ENCODE results near the gene U2AF2.

The U2AF2 gene

DNA sequence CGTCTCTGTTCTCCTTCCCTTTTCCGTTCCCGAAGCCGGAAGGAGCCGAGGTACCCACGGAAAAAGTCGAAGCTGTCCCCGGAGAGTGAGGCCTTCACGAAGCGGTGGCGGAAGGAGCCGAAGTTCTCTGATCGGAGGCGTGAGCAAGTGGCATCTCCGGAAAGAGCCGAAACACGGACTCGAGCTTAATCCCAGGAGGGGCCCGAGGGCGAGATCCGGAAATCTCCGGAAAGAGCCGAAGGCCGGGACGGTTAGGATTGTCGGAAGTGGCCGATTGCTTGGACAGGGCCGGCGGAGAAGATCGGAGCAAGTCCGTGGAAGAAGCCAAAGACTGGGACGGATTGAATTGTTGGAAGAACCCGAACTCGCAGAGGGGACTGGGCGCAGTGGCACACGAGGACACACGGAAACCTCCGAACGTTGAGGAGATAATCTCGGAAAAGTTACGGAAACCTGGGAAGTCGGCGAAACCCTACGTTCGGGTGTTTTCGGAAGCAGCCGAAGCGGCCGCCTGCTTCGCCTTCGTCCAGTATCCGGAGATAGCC is 440 bp upstream of the U2AF2 start:
- in situ Hi-C loops (cut with MboI; ENCODE audit: low sequenced_read_pairs), result no loop called here

DNA sequence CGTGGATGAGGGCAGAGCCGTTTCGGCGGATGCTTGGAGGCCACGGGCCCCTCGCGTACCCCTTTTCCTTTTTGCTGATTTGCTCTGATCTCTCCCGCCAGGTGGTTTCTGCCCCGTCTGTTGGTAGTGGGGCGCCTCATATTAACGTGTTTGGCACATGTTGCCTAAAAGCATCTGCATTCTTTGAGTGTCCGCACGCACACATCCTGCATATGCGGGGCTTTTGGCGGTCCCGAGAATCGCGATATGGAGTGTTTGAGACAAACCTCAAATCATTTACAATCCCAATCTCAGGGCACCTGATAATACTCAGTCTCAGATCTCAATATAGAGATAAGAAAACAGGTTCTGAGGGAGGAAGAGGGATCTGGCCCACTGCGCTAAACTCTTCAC is 809 bp downstream of the U2AF2 start:
- in situ Hi-C loops (cut with MboI; ENCODE audit: low sequenced_read_pairs), result no loop called here

DNA sequence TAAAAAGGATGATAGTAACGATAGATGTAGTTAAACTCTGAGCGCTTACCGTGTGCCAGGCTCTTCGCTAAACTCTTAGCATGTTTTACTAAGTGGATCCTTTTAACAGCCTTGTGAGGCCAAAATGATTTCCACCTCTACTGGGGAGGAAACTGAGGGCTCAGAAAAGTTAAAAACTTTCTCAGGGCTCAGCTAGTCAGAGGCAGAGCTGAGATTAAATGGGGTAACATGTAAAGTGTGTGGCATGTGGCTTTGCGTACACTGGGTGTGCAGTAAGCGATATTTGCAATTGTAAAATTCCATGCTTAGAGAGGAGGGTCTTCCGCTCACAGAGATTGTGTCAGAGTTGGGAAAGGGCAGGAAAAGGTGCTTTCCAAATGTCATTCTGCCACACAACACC is 1.7 kb downstream of the U2AF2 start:
- in situ Hi-C loops (cut with MboI; ENCODE audit: low sequenced_read_pairs), result no loop called here

DNA sequence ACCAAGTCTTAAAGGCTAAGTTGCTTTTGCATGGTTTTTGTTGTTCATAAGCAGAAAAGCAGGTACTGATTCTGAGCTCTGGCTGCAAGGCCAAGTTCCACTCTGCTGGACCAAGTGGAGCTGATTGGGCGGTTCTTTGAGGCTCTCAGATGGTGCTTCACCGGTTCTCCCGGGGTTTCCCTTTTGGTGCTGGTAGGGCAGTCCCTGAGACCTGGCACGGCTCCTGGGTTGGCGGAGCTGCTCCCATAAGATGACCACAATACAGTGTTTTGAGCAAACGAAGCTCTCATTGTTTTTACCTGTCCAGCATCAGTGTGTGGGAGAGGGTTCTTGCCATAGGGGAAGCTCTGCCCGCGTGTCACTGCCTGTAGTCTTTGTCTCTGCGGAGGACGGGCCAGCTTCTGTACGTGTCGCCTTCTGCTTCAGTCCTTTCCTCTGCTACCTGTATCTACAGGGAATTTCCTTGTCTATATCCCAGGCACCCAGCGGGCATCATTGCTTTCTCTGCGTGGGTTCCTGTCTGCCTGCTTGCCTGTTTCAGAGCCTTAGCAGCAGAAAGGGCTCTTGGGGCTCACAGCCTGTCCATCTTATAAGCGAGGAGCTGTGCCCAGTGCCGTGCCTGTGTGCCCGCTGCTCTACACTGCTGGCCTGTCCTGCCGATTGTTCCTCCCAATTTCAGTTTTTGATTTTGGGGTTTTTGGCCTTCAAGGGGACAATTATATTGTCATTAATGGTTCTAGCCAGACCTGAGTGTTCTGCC is 2.3 kb downstream of the U2AF2 start:
- in situ Hi-C loops (cut with MboI; ENCODE audit: low sequenced_read_pairs), result no loop called here

DNA sequence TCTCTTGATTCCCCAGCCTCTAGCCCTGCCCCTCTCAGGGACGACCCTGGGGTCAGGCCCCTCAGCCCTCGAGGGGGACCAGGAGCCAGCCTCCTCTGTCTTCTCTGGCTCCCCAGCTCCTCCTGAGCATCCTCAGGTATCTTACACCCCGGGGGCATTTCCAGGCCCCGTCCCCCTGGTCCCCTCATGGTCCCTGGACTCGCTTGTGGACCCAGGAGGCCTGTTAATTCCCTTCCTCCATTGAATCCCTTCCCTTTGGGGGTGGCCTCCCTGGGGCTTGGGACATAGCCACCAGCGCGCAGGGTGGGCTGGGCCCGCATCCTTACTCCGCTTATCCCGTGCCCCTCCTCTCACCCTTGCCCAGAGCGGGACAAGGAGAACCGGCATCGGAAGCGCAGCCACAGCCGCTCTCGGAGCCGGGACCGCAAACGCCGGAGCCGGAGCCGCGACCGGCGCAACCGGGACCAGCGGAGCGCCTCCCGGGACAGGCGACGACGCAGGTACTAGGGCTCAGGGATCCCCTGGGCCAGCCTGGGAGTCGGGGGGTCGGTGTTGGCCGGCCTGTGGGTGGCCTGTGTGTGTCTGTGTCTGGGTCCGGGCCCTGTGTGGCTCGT is 4.1 kb downstream of the U2AF2 start:
- in situ Hi-C loops (cut with MboI; ENCODE audit: low sequenced_read_pairs), result no loop called here

DNA sequence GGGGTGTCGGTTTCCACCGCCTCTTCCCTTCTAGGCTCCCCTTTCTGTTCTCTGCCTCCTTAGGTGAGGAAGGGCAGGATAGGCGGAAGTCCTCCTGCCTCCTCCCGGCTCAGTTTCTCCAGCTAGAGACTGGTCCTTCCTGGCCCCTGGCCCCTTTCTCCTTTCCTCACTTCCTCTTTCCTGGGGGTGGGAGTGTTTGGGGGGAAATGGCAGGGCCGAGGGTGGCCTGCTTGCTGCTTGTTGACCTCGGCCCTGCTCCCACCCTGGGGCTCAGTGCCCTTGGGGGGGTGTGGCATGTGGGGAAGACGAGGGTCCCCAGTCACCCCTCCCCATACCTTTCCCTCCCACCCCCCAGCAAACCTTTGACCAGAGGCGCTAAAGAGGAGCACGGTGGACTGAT is 5.0 kb downstream of the U2AF2 start:
- in situ Hi-C loops (cut with MboI; ENCODE audit: low sequenced_read_pairs), result no loop called here

DNA sequence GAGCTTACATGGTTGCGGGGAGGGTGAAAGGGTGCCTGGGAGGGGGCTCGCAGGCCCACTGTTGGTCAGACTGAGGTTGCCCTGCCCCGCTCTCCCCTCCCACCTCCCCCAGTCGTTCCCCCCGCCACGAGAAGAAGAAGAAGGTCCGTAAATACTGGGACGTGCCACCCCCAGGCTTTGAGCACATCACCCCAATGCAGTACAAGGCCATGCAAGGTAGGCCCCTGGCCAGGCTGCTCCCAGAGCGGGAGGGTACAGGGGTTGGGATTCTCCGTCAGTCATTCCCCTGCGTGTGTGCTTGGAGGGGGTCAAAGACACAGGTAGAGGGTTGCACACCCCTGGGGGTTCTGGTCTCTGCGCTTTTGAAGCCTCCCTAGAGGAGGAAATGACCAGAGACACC is 5.6 kb downstream of the U2AF2 start:
- in situ Hi-C loops (cut with MboI; ENCODE audit: low sequenced_read_pairs), result no loop called here

DNA sequence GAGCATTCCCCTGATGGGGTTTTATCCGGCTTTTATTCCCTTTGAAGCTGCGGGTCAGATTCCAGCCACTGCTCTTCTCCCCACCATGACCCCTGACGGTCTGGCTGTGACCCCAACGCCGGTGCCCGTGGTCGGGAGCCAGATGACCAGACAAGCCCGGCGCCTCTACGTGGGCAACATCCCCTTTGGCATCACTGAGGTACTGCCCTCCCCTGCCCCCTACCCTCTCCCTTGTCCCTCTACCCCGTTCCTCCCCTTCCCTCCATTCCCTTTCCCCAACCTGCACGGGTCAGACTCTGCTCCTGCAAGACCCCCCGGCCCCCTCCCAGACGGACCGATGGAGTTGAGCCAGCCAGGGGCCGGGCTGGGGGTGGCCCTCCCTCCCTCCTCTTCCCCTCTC is 6.2 kb downstream of the U2AF2 start:
- in situ Hi-C loops (cut with MboI; ENCODE audit: low sequenced_read_pairs), result no loop called here

DNA sequence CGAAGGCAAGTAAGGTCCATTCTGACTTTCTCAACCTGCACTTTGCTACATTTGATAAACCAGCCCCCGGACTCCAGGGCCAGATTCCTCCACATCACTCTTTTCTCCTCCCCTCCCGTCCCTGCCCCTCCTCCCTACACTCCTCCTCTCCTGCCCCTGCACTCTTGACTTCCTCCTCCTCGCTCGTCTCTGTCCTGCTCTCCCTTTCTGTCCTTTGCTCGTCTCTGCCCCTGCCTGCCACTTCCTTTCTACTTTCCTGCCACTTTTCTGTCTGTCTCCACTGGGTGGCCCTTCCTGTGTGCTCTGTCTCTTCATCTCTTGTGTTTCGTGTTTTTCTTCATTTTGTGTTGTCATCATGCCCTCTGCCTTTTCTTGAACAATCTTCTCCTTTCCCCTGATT is 7.0 kb downstream of the U2AF2 start:
- in situ Hi-C loops (cut with MboI; ENCODE audit: low sequenced_read_pairs), result no loop called here

DNA sequence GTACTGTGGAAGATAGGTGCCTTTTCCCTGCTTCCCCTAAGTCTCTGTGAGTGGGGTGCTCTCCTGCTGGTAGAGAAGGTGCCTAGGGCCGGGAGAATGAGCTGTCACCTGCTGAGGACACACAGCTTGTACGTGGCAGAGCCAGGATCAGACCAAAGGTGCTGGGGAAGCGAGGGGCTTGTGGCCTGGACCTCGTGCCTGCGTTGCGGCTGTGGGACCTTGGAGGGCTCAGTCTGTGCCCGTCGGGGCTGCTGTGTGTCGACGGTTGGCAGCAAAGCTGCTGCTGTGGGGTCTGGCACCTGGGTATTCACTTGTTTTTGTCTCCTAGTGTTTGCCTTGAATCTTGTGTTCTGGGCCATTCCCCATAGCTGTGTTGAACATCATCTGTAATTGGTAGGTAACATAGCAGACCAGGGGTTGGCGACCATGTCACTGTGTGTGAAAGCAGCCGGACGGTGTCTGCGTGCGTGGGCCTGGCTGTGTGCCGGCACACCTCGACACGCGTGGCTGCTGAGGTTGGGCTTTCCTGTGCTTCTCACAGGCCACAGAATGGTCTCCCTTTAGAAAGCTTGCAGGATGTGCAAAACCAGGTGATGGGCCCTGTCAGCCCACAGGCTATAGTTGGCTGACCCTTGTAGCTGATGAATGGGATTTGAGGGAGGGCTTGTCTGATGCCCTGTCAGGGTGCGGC is 9.2 kb downstream of the U2AF2 start:
- in situ Hi-C loops (cut with MboI; ENCODE audit: low sequenced_read_pairs), result no loop called here

DNA sequence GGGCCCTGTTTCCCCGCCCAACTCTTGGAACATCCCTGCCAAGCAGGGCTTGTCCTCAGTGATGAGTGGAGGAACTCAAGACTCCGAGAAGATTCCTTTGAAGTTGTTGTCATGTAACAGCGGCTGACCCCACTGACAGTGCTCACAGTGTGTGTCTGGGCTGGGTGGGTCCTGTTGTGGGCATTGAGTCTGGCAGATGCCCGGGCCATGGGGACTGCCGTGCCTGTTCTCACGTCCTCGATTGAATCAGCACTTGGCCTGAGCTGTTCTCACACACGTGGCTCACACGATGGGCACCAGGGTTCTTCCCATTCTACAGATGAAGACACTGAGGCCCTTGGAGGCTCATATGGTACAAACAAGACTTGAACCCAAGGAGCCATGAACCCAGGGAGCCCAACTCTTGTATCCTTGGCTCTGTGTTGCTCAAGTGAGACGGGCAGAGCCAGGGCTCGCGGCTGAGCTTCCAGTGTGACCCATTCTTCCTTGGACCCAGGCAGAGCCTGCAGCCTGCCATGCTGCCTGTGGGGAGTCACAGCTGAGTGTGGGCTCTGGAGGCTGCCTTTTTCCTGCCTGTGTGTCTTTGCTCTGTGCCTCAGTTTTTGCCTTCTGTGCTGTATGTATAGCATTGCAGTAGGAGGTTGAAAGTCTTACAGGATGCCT is 11.6 kb downstream of the U2AF2 start:
- in situ Hi-C loops (cut with MboI; ENCODE audit: low sequenced_read_pairs), result no loop called here

DNA sequence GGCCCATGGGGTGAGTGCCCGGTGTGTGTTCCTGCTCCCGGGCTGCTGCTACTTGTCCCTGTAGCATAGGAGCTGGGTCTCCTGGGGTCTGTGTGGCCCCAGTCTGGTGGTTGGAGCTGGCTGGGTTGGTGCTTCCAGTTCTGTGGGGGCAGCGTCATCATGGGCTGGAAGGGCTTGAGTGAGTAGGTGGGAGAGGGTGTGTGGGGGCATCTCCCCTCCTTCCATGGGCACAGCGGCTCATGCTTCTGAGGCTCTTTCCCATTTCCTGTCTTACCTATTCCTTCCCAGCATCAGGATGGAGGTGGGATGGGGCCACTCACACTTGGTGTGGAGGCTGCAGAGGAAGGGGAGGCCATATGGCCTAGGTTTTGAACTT is 12.2 kb downstream of the U2AF2 start:
- in situ Hi-C loops (cut with MboI; ENCODE audit: low sequenced_read_pairs), result no loop called here

DNA sequence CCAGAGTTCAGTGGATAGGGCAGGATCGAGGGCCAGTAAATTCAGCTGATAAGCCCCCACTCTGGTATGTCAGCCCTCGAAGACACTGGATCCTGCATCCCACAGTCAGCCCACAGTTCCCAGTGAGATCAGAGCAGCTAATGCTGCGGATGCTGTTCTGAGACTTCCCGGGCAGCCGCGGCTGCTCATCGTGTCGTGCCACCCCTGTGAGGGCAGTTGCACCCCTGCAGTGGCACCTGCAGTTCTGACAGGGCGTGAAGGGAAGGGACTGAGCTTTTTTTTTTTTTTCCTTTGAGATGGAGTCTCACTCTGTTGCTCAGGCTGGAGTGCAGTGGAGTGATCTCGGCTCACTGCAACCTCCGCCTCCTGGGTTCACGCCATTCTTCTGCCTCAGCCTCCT is 12.7 kb downstream of the U2AF2 start:
- in situ Hi-C loops (cut with MboI; ENCODE audit: low sequenced_read_pairs), result no loop called here

DNA sequence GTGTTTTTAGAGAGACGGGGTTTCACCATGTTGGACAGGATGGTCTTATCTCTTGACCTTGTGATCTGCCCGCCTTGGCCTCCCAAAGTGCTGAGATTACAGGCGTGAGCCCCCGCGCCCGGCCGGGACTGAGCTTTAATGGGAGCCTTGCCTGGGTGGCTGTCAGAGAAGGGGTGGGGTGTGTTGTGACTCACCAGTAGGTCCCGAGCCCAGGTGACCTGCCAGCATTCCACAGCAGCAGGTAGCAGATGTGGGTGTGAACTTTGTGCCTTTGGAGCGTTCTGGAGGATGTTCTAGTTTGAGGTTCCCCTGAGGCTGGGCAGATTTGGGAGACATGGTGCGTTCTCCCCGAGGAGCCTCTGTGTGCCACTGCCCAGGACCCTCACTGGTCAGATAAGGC is 13.1 kb downstream of the U2AF2 start:
- in situ Hi-C loops (cut with MboI; ENCODE audit: low sequenced_read_pairs), result no loop called here

DNA sequence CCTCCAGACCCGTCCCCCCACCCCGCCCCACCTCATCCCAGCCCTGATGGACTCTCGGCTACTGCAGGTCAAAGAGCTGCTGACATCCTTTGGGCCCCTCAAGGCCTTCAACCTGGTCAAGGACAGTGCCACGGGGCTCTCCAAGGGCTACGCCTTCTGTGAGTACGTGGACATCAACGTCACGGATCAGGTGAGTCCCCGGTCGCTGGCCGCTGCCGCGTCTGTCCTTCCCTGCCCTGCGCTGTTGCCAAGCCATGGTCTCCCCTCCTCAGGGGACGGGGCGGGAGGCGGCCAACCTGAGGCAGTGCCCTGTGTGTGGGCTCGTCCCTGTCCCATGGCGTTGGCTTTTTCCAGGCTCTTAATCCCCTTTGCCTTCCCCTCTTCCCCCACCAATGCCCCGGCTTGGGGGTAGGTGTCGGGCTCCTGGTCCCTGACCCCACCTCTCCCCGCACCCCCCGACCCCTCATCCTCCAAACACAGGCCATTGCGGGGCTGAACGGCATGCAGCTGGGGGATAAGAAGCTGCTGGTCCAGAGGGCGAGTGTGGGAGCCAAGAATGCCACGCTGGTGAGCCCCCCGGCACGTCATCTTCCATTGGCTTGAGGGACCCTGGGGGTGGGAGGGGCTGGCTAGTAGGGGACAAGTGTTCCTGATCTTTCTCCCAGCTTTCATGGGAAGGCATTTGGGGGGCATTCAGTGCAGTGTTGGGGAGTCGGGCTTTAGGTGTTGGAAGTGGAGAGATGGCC is 13.9 kb downstream of the U2AF2 start:
- in situ Hi-C loops (cut with MboI; ENCODE audit: low sequenced_read_pairs), result no loop called here

DNA sequence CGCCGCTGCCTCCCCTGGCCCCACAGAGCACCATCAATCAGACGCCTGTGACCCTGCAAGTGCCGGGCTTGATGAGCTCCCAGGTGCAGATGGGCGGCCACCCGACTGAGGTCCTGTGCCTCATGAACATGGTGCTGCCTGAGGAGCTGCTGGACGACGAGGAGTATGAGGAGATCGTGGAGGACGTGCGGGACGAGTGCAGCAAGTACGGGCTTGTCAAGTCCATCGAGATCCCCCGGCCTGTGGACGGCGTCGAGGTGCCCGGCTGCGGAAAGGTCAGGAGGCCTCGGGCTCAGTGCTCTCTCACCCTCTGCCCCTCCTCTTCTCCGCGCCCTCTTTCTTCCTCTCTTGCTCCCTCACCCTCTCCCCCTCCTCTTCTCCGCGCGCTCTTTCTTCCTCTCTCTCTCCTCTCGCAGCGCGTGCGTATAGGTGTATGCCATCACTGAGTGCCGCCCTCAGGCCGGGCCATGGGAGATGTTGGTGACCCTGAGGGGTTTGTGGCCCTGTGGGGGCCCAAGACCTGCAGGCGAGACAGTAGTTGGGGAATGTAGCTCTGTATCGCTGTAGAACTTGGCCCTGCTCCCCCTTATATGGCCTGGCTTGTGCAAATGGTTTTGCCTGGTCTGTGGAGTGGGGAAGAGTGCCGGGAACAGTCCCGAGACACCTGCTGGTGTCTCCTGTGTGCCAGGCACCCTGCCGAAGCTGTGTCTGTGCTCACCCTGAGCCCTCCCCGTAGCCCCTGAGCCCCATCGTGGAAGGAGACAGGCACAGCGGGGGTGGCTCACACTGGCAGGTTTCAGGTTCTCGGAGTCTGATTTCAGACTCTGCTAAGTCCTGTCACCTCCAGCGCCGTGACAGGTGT is 14.8 kb downstream of the U2AF2 start:
- in situ Hi-C loops (cut with MboI; ENCODE audit: low sequenced_read_pairs), result no loop called here

DNA sequence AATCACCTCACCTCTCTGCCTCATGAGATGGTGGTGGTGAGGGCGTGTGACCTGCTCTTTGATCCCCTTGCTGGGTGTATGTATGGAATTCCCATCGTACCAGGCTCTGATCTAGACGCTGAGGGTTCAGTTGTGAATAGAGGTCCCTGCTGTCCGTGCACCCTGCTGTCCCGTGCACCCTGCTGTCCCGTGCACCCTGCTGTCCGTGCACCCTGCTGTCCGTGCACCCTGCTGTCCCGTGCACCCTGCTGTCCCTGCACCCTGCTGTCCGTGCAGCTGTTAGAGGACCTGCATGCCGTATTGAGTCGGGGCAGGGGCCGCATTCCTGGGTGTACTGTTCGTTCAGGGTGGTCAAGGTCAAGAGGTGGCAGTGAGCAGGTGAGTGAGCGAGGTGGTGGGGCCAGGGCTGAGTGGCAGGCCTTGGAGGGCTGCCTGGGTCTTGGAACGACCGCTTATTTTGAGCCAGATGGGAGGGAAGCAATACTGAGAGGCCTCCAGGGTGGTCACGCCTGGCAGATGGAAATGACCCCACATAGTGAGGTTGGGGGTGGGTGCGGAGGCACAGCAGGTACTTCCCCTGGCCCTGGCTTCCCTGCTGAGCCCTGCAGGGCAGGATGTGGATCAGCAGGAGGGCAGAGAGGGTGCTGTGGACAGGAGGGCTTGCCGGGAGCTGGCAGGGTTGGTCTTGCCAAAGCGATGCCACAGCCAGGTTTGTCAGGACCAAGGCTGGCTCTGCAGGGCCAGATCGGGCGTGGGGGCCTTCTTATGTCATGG is 15.6 kb downstream of the U2AF2 start:
- in situ Hi-C loops (cut with MboI; ENCODE audit: low sequenced_read_pairs), result no loop called here

DNA sequence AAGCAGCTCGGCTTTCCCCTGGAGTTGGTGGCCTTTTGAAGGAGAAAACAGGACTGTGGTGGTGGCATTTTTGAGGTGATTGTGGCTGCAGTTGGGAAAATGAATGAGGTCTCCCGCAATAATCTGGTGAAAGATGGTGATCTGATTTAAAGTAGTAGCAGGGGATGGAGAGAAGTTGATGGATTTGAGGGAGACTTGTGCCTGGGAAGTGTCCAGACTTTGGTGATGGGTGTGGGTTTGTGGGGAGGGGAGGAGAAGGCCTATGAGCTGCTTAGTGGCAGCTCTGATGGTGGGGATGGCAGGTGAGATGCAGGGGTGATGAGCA is 16.2 kb downstream of the U2AF2 start:
- in situ Hi-C loops (cut with MboI; ENCODE audit: low sequenced_read_pairs), result no loop called here

DNA sequence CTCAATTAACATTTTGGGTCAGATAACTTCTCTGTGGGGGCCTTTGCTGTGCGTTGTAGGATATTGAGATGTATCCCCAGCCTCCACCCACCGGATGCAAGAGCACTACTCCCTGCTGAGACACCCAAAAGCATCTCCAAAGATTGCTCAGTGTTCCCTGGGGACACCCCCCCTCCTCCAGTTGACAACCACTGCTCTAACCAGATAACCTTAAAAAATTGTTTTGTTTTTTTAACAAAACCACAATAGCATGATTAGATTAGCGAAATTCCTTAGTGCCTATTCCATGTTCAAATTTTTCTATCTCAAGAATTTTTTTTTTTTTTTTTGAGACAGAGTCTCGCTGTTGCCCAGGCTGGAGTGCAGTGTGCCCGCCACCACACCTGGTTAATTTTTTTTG is 17.6 kb downstream of the U2AF2 start:
- in situ Hi-C loops (cut with MboI; ENCODE audit: low sequenced_read_pairs), result no loop called here

Measured in HL-60/S4 treated with retinoic acid at 250 ng/mL for 4 days and 3 days (cell line).